ENCODE results near the gene COA3. TPM values are rescaled to one million over a fixed set of nuclear protein-coding genes. Genes with fewer than 3 reads are reported as not detected.
A peak's percentile ranks its signal among the peaks of the same experiment; 100 is the strongest.

Gene COA3
- total RNA-seq, 1 donor from 2014 or later, result 71.0 TPM

DNA sequence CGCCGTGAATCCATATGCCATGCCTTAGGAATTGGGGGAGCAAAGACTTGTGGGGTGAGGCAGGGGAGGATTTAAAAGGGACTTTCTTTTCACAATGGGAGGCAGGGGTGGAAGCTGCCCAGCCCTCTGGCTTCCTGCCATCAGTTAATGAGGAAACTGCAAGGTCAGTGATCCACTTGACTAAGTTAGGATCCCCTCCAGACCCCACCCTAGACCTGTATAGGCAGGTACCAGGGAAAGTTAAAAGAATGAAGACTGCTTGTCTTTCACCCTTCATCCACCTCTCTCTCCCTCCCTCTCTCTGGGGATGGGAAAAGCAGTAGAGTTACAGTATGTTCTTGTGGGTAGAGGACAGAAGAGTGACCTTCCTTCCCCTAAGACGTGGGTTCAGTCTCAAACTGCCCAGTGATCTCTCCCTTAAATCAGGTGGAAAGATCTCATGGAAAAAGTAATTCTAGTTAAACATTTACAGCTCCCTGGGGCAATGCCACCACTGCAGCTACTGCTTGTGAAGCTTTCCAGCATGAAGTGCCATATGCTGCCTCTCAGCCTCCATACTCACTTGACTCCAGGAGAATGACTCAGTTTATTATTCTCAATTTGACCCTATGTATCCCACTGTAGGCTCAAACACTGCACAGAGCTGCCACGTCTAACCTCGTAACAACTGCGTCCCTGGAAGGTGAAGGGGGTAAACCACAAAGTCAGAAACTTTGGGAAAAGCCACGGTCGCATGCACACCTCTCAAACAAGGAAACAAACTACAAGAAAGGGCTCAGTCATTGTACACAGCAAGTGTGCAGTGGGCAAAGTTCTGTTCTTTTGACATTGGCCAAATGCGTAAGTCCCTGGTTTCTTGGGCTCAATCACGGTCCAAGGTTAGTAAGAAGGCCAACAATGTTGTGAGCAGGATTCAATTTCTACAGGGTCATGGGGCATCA is 1.2 kb downstream of the COA3 start:
- peaks cover 11% of the 10 kb centered on the region for H3K36me3 ChIP-seq
- H3K27ac ChIP-seq (replicated peaks), result no peak overlapping the region
- TF ChIP-seq, protein P1, sequence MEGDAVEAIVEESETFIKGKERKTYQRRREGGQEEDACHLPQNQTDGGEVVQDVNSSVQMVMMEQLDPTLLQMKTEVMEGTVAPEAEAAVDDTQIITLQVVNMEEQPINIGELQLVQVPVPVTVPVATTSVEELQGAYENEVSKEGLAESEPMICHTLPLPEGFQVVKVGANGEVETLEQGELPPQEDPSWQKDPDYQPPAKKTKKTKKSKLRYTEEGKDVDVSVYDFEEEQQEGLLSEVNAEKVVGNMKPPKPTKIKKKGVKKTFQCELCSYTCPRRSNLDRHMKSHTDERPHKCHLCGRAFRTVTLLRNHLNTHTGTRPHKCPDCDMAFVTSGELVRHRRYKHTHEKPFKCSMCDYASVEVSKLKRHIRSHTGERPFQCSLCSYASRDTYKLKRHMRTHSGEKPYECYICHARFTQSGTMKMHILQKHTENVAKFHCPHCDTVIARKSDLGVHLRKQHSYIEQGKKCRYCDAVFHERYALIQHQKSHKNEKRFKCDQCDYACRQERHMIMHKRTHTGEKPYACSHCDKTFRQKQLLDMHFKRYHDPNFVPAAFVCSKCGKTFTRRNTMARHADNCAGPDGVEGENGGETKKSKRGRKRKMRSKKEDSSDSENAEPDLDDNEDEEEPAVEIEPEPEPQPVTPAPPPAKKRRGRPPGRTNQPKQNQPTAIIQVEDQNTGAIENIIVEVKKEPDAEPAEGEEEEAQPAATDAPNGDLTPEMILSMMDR (IDR thresholded peaks at IDR 0.05; ENCODE audit: borderline replicate concordance), result no peak
- H3K27me3 ChIP-seq (ENCODE audit: low read depth), result no peaks in the 10 kb centered on the region
- H3K4me1 ChIP-seq, result peaks cover 27% of the 10 kb centered on the region
- no peaks in the 10 kb centered on the region for H3K9me3 ChIP-seq (replicated peaks)
- no peak for DNase-seq
- intact Hi-C loops (cut with micrococcal nuclease), result no loop called here
- H3K4me3 ChIP-seq, result peak overlapping the region; percentile 89

DNA sequence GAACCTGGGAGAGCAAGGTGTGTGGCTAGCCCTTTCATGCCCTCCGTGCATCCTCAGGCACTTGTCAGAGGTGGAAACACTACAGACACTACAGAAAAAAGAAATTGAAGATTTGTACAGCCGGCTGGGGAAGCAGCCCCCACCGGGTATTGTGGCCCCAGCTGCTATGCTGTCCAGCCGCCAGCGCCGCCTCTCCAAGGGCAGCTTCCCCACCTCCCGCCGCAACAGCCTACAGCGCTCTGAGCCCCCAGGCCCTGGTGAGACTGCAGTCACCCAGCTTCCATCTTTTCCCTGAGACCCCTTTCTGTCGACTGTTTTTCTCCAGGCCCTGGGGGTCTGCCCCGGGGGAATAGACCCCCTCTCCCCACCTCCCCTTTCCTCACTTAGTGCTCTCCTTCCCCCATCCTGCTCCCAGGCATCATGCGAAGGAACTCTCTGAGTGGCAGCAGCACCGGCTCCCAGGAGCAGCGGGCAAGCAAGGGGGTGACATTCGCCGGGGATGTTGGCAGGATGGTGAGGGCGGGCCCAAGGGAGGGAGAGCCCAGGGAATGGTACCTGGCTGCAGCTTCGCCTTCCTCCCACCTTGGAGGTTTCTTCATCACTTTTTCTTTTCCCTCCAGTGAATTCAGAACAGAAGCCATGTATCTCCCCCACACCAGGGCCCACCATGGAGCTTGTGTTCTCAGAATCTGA is 2.3 kb downstream of the COA3 start:
- H3K36me3 ChIP-seq, result peaks cover 11% of the 10 kb centered on the region
- H3K27me3 ChIP-seq (ENCODE audit: low read depth), result no peaks in the 10 kb centered on the region
- H3K9me3 ChIP-seq (replicated peaks), result no peaks in the 10 kb centered on the region
- H3K4me3 ChIP-seq, result no peak overlapping the region
- intact Hi-C loops (cut with micrococcal nuclease), result no loop called here
- TF ChIP-seq, protein P1 (IDR thresholded peaks at IDR 0.05; ENCODE audit: borderline replicate concordance), result no peak
- H3K27ac ChIP-seq (replicated peaks), result no peak overlapping the region
- no peak for DNase-seq
- H3K4me1 ChIP-seq, result peaks cover 27% of the 10 kb centered on the region

DNA sequence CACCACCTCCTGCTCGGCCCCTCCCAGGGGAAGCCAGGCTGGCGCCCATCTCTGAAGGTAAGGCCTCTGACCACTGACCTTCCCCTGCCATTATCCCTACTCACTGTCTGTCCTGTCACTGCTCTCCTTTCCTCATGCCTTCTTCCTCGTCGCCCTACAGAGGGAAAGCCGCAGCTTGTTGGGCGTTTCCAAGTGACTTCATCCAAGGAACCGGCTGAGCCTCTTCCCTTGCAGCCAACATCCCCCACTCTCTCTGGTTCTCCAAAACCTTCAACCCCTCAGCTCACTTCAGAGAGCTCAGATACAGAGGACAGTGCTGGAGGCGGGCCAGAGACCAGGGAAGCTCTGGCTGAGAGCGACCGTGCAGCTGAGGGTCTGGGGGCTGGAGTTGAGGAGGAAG is 3.0 kb downstream of the COA3 start:
- intact Hi-C loops (cut with micrococcal nuclease), result no loop called here
- peaks cover 11% of the 10 kb centered on the region for H3K36me3 ChIP-seq
- no peak overlapping the region for H3K27ac ChIP-seq (replicated peaks)
- no peak for DNase-seq
- no peaks in the 10 kb centered on the region for H3K27me3 ChIP-seq (ENCODE audit: low read depth)
- no peak overlapping the region for H3K4me3 ChIP-seq
- TF ChIP-seq, protein P1 (IDR thresholded peaks at IDR 0.05; ENCODE audit: borderline replicate concordance), result no peak
- H3K4me1 ChIP-seq, result peaks cover 27% of the 10 kb centered on the region
- H3K9me3 ChIP-seq (replicated peaks), result no peaks in the 10 kb centered on the region

DNA sequence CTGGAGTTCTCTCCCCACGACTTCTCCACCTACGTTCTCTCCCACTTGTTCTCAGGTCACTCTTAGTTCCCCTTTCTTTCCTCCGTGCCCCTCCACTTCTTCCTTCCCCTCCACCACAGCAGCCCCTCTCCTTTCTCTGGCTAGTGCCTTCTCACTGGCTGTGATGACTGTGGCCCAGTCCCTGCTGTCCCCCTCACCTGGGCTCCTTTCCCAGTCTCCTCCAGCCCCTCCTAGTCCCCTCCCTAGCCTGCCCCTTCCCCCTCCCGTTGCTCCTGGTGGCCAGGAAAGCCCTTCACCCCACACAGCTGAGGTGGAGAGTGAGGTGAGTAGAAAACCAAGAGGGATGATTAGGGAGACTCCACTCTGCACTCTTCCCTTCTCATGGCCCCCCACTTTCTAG is 3.4 kb downstream of the COA3 start:
- no peak overlapping the region for H3K4me3 ChIP-seq
- H3K27ac ChIP-seq (replicated peaks), result no peak overlapping the region
- H3K36me3 ChIP-seq, result peaks cover 11% of the 10 kb centered on the region
- DNase-seq, result no peak
- TF ChIP-seq, protein P1 (IDR thresholded peaks at IDR 0.05; ENCODE audit: borderline replicate concordance), result no peak
- H3K9me3 ChIP-seq (replicated peaks), result no peaks in the 10 kb centered on the region
- intact Hi-C loops (cut with micrococcal nuclease), result no loop called here
- no peaks in the 10 kb centered on the region for H3K27me3 ChIP-seq (ENCODE audit: low read depth)
- peaks cover 27% of the 10 kb centered on the region for H3K4me1 ChIP-seq

DNA sequence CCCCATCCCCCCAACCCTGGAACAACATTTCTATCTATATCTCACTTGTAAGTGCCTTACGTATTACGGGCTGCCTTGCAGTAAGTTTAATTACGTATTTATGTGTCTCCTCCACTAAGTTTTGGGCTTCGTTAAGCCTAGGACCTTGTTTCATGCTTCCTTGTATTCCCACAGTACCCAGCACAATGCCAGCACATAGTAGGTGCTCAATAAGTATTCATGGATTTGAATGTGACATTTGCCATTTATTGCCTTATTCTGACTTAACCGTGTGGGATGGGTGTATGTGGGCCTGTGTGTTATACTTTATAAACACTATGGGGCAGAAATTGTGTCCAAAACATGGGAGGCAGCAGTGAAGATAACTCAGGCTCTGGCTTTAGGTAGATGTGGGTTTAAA is 6.0 kb downstream of the COA3 start:
- intact Hi-C loops (cut with micrococcal nuclease), result no loop called here
- H3K36me3 ChIP-seq, result peaks cover 11% of the 10 kb centered on the region
- H3K27ac ChIP-seq (replicated peaks), result no peak overlapping the region
- H3K4me1 ChIP-seq, result peaks cover 10% of the 10 kb centered on the region
- TF ChIP-seq, protein P1 (IDR thresholded peaks at IDR 0.05; ENCODE audit: borderline replicate concordance), result no peak
- H3K9me3 ChIP-seq (replicated peaks), result no peaks in the 10 kb centered on the region
- H3K27me3 ChIP-seq (ENCODE audit: low read depth), result peaks cover 19% of the 10 kb centered on the region
- no peak for DNase-seq
- H3K4me3 ChIP-seq, result no peak overlapping the region

Measured in left ventricle myocardium inferior (tissue), 1 donor.